Bronchial epithelial cell (primary cell): ENCODE data around the gene CTAGE4. TPM values are rescaled to one million over a fixed set of nuclear protein-coding genes. Genes with fewer than 3 reads are reported as not detected.
A peak's percentile ranks its signal among the peaks of the same experiment; 100 is the strongest.
"Not testable (repeated sequence)": the region's sequence is repeated elsewhere in the genome, so short reads cannot be mapped to it uniquely, and the experiment has no call there.

Source experiments
- DNase-seq: peaks from one replicate; pipeline ENCODE4 v3.0.0-alpha.2; 2010; ENCODE audit warnings: low read depth
- FAIRE-seq: peaks from 2 replicates; lab custom pipeline; 2011; peaks lifted over from hg19 to GRCh38; lab: Jason Lieb, UNC
- H3K27me3 ChIP-seq: 2 replicates; pipeline ENCODE4 v1.5.1; 2011; ENCODE audit warnings: low read length; ENCODE audit not compliant: control insufficient read depth, insufficient read depth
- H3K36me3 ChIP-seq: 2 replicates; pipeline ENCODE4 v1.5.1; 2011; ENCODE audit warnings: low read length; ENCODE audit not compliant: control insufficient read depth, insufficient read depth
- H3K4me3 ChIP-seq: 2 replicates; pipeline ENCODE4 v1.5.1; 2011; ENCODE audit warnings: mild to moderate bottlenecking, low read depth, low read length, control low read depth
- total RNA-seq: library from RNA; depleted of rRNA; stranded (reverse); fragments of >200 nt; gene quantifications from 2 replicates; pipeline ENCODE4 v1.2.1, GENCODE V29; 2014
- TF ChIP-seq, protein P1 (sequence below): IDR thresholded peaks from 2 replicates; pipeline ENCODE4 v1.5.1; 2011; ENCODE audit warnings: mild to moderate bottlenecking, moderate library complexity, low read length, control low read depth, inconsistent platforms; ENCODE audit not compliant: insufficient read depth, severe bottlenecking

Gene CTAGE4, protein sequence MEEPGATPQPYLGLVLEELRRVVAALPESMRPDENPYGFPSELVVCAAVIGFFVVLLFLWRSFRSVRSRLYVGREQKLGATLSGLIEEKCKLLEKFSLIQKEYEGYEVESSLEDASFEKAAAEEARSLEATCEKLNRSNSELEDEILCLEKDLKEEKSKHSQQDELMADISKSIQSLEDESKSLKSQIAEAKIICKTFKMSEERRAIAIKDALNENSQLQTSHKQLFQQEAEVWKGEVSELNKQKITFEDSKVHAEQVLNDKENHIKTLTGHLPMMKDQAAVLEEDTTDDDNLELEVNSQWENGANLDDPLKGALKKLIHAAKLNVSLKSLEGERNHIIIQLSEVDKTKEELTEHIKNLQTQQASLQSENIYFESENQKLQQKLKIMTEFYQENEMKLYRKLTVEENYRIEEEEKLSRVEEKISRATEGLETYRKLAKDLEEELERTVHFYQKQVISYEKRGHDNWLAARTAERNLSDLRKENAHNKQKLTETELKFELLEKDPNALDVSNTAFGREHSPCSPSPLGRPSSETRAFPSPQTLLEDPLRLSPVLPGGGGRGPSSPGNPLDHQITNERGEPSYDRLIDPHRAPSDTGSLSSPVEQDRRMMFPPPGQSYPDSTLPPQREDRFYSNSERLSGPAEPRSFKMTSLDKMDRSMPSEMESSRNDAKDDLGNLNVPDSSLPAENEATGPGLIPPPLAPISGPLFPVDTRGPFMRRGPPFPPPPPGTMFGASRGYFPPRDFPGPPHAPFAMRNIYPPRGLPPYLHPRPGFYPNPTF
- total RNA-seq = 0.53 and 2.2 TPM in 2 replicates

DNA sequence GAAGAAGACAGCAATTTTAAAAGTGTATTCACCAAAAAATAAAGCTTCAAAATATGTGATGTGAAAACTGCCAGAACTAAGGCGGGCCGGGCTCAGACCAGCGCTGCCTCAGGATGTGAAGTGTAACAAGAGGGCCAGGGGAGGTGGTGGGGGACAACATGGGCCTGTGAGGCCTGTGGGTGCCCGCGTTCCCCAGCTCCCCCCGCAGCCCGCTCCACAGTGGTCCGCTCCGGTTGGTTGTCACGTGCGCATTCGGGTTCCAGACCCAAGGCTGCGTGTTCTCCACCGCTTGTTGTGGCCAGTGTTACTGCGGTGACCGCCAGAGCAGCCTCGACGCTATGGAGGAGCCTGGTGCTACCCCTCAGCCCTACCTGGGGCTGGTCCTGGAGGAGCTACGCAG lies at the start of gene CTAGE4:
Gene CTAGE4, plus strand, starts transcription at position 301 of the 400 bp plus-strand sequence. Its CDS starts 38 bp downstream, at position 339.
- not testable (repeated sequence) for H3K36me3 ChIP-seq, DNase-seq, H3K27me3 ChIP-seq, FAIRE-seq, H3K4me3 ChIP-seq

- FAIRE-seq (no peak), DNase-seq (no peak)
- TF ChIP-seq, protein P1, sequence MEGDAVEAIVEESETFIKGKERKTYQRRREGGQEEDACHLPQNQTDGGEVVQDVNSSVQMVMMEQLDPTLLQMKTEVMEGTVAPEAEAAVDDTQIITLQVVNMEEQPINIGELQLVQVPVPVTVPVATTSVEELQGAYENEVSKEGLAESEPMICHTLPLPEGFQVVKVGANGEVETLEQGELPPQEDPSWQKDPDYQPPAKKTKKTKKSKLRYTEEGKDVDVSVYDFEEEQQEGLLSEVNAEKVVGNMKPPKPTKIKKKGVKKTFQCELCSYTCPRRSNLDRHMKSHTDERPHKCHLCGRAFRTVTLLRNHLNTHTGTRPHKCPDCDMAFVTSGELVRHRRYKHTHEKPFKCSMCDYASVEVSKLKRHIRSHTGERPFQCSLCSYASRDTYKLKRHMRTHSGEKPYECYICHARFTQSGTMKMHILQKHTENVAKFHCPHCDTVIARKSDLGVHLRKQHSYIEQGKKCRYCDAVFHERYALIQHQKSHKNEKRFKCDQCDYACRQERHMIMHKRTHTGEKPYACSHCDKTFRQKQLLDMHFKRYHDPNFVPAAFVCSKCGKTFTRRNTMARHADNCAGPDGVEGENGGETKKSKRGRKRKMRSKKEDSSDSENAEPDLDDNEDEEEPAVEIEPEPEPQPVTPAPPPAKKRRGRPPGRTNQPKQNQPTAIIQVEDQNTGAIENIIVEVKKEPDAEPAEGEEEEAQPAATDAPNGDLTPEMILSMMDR = no peak
- H3K27me3 ChIP-seq = no peaks in the 10 kb centered on the region
- H3K36me3 ChIP-seq = no peaks in the 10 kb centered on the region
- no peak overlapping the region for H3K4me3 ChIP-seq
Observed at GRCh38 chr7:144134116-144134515, 49.1 kb upstream of the CTAGE4 start.

GRCh38 chr7:144137501-144137900 lies 45.8 kb upstream of the CTAGE4 start:
- H3K36me3 ChIP-seq = no peaks in the 10 kb centered on the region
- H3K4me3 ChIP-seq = no peak overlapping the region
- DNase-seq (no peak), FAIRE-seq (peak; percentile 32)
- no peaks in the 10 kb centered on the region for H3K27me3 ChIP-seq
- TF ChIP-seq, protein P1 = no peak

- no peaks in the 10 kb centered on the region for H3K27me3 ChIP-seq
- peak; percentile 64 for FAIRE-seq
- DNase-seq = no peak
Observed at GRCh38 chr7:144142187-144142586, 41.1 kb upstream of the CTAGE4 start.

GRCh38 chr7:144144426-144144825 lies 38.8 kb upstream of the CTAGE4 start:
- Histone ChIP-seq H3K27me3 (no peaks in the 10 kb centered on the region), H3K36me3 (no peaks in the 10 kb centered on the region), H3K4me3 (no peak overlapping the region)
- TF ChIP-seq, protein P1 = no peak
- DNase-seq (no peak), FAIRE-seq (no peak)

More at GRCh38 chr7:144142187-144142586, 41.1 kb upstream of the CTAGE4 start:
- Histone ChIP-seq H3K36me3 (no peaks in the 10 kb centered on the region), H3K4me3 (no peak overlapping the region)
- TF ChIP-seq, protein P1 = no peak

- no peak overlapping the region for H3K4me3 ChIP-seq
- no peak for DNase-seq
- FAIRE-seq = no peak
- TF ChIP-seq, protein P1 = no peak
- no peaks in the 10 kb centered on the region for H3K27me3 ChIP-seq
- no peaks in the 10 kb centered on the region for H3K36me3 ChIP-seq
Observed at GRCh38 chr7:144148224-144148827, 34.9 kb upstream of the CTAGE4 start.
